ENCODE results near the gene FARP2. TPM values are rescaled to one million over a fixed set of nuclear protein-coding genes. Genes with fewer than 3 reads are reported as not detected.

FARP2 gene
- total and polyA plus RNA-seq, 10 of the 15 experiments (the other 5 are each of a cell fraction or from before 2014, with no cell fraction given), result 5.5 to 67.5 (median 36.8) TPM

DNA sequence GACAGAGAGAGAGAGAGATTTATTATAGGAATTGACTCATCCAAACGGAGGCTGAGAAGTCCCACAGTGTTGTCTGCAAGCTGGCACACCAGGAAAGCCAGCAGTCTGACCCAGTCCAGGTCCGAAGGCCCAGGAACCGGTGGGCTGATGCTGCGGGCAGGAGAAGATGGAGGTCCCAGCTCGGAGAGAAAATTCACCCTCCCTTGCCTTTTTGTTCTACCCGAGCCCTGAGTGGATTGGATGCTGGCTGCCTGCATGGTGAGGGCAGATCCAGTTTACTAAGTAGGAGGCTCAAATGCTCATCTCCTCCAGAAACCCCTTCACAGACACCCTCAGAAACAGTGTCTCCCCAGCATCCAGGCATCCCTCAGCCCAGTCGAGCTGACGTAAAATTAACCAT is 174.5 kb downstream of the FARP2 start:
- in situ Hi-C loops (cut with MboI) (no loop called here), intact Hi-C loops (cut with micrococcal nuclease; ENCODE audit: unreplicated experiment) (no loop called here)
- TF ChIP-seq JUNB (IDR thresholded peaks at IDR 0.05), result no peak
- no peak for TF ChIP-seq ASH2L (IDR thresholded peaks at IDR 0.05; ENCODE audit: borderline replicate concordance, low read depth)
- no TSS peak for BruUV-seq (replicated peaks)
- POLR2A ChIA-PET, result no interaction called here
- SMC1A ChIA-PET (ENCODE audit: uncharacterized antibody, unreplicated experiment), result no interaction called here
- H2AFZ ChIP-seq (ENCODE audit: control insufficient read depth, low read depth, low read length), result no peak overlapping the region
- 25% methylated on average over 8 of the region's 8 CpGs for WGBS (ENCODE audit: insufficient coverage, insufficient replicate concordance, low lambda C conversion rate, missing lambda C conversion rate)
- H3K4me3 ChIP-seq, result no peak overlapping the region
- H3K36me3 ChIP-seq (ENCODE audit: control insufficient read depth in 2 of 2, insufficient read depth in 2 of 2, low read length in 1 of 2), result no peaks in the 10 kb centered on the region
- ATAC-seq (no peak), FAIRE-seq (no peak), DNase-seq (ENCODE audit: low read depth, low spot score) (no peak)
- H3K4me1 ChIP-seq (ENCODE audit: control insufficient read depth, insufficient read depth, low read length), result no peaks in the 10 kb centered on the region; the same call in 1 of the 2 replicates
- no peaks in the 10 kb centered on the region; the same call in 2 of the 3 replicates for H3K9me3 ChIP-seq (replicated peaks; ENCODE audit: control insufficient read depth, insufficient read depth, low read length)
- H3K4me2 ChIP-seq (ENCODE audit: control insufficient read depth, insufficient read depth), result no peak overlapping the region
- peaks cover 0 to 1% of the 10 kb centered on the region in 2 experiments; a peak in 1 of 4 replicates for H3K27me3 ChIP-seq (replicated peaks in 1 of 2; ENCODE audit: control insufficient read depth in 2 of 2, insufficient read depth in 2 of 2, low read length in 1 of 2)
- H3K79me2 ChIP-seq (ENCODE audit: control insufficient read depth, insufficient read depth, low read length), result no peaks in the 10 kb centered on the region
- RAD21 ChIA-PET (ENCODE audit: unreplicated experiment), result no interaction called here
- H3K9ac ChIP-seq (ENCODE audit: control insufficient read depth, insufficient read depth, low read length), result no peak overlapping the region
- H4K20me1 ChIP-seq (ENCODE audit: control insufficient read depth, insufficient read depth), result no peaks in the 10 kb centered on the region
- H3K27ac ChIP-seq (ENCODE audit: control insufficient read depth, insufficient read depth), result no peak overlapping the region
- CTCF ChIA-PET, result no interaction called here

GRCh38 chr2:241531161-241531722 is 175.2 kb downstream of the FARP2 start:
- no peak overlapping the region for H3K27ac ChIP-seq (ENCODE audit: control insufficient read depth, insufficient read depth)
- H3K79me2 ChIP-seq (ENCODE audit: control insufficient read depth, insufficient read depth, low read length), result no peaks in the 10 kb centered on the region
- peaks cover 0 to 1% of the 10 kb centered on the region in 2 experiments; a peak in 1 of 4 replicates for H3K27me3 ChIP-seq (replicated peaks in 1 of 2; ENCODE audit: control insufficient read depth in 2 of 2, insufficient read depth in 2 of 2, low read length in 1 of 2)
- no TSS peak for BruUV-seq (replicated peaks)
- ChIA-PET RAD21 (ENCODE audit: unreplicated experiment) (no interaction called here), SMC1A (ENCODE audit: uncharacterized antibody, unreplicated experiment) (no interaction called here), CTCF (no interaction called here), POLR2A (no interaction called here)
- no peak overlapping the region for H2AFZ ChIP-seq (ENCODE audit: control insufficient read depth, low read depth, low read length)
- no peaks in the 10 kb centered on the region; the same call in 1 of the 2 replicates for H3K4me1 ChIP-seq (ENCODE audit: control insufficient read depth, insufficient read depth, low read length)
- no peaks in the 10 kb centered on the region for H3K36me3 ChIP-seq (ENCODE audit: control insufficient read depth in 2 of 2, insufficient read depth in 2 of 2, low read length in 1 of 2)
- ATAC-seq (no peak), FAIRE-seq (no peak), DNase-seq (ENCODE audit: low read depth, low spot score) (no peak)
- H3K9ac ChIP-seq (ENCODE audit: control insufficient read depth, insufficient read depth, low read length), result no peak overlapping the region
- H3K4me2 ChIP-seq (ENCODE audit: control insufficient read depth, insufficient read depth), result no peak overlapping the region
- TF ChIP-seq ETV6 (conservative IDR thresholded peaks at IDR 0.05 in 1 of 2, IDR thresholded peaks at IDR 0.05 in 1 of 2; ENCODE audit: borderline replicate concordance in 1 of 2, low read depth in 1 of 2) (no peak), SMC3 (IDR thresholded peaks at IDR 0.05; ENCODE audit: borderline replicate concordance, low read length) (no peak), CEBPB (IDR thresholded peaks at IDR 0.05; ENCODE audit: borderline replicate concordance in 1 of 2, low read depth in 2 of 2, low read length in 2 of 2) (no peak), RAD21 (IDR thresholded peaks at IDR 0.05; ENCODE audit: insufficient read depth, low read depth, low read length) (no peak), ZNF207 (IDR thresholded peaks at IDR 0.05; ENCODE audit: borderline replicate concordance) (no peak), CHD2 (IDR thresholded peaks at IDR 0.05; ENCODE audit: borderline replicate concordance, low read depth, low read length) (no peak)
- TF ChIP-seq, protein P1, sequence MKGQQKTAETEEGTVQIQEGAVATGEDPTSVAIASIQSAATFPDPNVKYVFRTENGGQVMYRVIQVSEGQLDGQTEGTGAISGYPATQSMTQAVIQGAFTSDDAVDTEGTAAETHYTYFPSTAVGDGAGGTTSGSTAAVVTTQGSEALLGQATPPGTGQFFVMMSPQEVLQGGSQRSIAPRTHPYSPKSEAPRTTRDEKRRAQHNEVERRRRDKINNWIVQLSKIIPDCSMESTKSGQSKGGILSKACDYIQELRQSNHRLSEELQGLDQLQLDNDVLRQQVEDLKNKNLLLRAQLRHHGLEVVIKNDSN (IDR thresholded peaks at IDR 0.05; ENCODE audit: borderline replicate concordance, extremely low read length, insufficient read depth, low read depth, low read length), result no peak
- TF ChIP-seq, protein P2, sequence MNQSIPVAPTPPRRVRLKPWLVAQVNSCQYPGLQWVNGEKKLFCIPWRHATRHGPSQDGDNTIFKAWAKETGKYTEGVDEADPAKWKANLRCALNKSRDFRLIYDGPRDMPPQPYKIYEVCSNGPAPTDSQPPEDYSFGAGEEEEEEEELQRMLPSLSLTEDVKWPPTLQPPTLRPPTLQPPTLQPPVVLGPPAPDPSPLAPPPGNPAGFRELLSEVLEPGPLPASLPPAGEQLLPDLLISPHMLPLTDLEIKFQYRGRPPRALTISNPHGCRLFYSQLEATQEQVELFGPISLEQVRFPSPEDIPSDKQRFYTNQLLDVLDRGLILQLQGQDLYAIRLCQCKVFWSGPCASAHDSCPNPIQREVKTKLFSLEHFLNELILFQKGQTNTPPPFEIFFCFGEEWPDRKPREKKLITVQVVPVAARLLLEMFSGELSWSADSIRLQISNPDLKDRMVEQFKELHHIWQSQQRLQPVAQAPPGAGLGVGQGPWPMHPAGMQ (IDR thresholded peaks at IDR 0.05; ENCODE audit: borderline replicate concordance), result no peak
- TF ChIP-seq, protein P3, sequence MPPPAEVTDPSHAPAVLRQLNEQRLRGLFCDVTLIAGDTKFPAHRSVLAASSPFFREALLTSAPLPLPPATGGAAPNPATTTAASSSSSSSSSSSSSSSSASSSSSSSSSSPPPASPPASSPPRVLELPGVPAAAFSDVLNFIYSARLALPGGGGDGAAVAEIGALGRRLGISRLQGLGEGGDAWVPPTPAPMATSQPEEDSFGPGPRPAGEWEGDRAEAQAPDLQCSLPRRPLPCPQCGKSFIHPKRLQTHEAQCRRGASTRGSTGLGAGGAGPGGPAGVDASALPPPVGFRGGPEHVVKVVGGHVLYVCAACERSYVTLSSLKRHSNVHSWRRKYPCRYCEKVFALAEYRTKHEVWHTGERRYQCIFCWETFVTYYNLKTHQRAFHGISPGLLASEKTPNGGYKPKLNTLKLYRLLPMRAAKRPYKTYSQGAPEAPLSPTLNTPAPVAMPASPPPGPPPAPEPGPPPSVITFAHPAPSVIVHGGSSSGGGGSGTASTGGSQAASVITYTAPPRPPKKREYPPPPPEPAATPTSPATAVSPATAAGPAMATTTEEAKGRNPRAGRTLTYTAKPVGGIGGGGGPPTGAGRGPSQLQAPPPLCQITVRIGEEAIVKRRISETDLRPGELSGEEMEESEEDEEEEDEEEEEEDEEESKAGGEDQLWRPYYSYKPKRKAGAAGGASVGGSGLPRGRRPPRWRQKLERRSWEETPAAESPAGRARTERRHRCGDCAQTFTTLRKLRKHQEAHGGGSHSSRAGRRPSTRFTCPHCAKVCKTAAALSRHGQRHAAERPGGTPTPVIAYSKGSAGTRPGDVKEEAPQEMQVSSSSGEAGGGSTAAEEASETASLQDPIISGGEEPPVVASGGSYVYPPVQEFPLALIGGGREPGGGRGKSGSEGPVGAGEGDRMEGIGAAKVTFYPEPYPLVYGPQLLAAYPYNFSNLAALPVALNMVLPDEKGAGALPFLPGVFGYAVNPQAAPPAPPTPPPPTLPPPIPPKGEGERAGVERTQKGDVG (CRISPR knock-in tag; IDR thresholded peaks at IDR 0.05), result no peak
- intact Hi-C loops (cut with micrococcal nuclease; ENCODE audit: unreplicated experiment), result no loop called here
- in situ Hi-C loops (cut with MboI), result no loop called here
- WGBS (ENCODE audit: insufficient coverage, insufficient replicate concordance, low lambda C conversion rate, missing lambda C conversion rate), result 60% methylated on average over 13 of the region's 13 CpGs
- no peaks in the 10 kb centered on the region; the same call in 2 of the 3 replicates for H3K9me3 ChIP-seq (replicated peaks; ENCODE audit: control insufficient read depth, insufficient read depth, low read length)
- H4K20me1 ChIP-seq (ENCODE audit: control insufficient read depth, insufficient read depth), result no peaks in the 10 kb centered on the region
- no peak overlapping the region for H3K4me3 ChIP-seq

All from GM12878 (cell line).